Stimulated activated CD4-positive, alpha-beta T cell treated with anti-CD3 and anti-CD28 coated beads, TNF-alpha, amount 100 ng/mL, for 24 hours (primary cell): ENCODE results near the gene BCORL1.

Source experiments
- DNase-seq, 3 experiments: peaks; one replicate each; pipeline ENCODE4 v3.0.0-alpha.2; 2020; ENCODE audit warnings: low read depth in 3 of 3

BCORL1 gene

DNA sequence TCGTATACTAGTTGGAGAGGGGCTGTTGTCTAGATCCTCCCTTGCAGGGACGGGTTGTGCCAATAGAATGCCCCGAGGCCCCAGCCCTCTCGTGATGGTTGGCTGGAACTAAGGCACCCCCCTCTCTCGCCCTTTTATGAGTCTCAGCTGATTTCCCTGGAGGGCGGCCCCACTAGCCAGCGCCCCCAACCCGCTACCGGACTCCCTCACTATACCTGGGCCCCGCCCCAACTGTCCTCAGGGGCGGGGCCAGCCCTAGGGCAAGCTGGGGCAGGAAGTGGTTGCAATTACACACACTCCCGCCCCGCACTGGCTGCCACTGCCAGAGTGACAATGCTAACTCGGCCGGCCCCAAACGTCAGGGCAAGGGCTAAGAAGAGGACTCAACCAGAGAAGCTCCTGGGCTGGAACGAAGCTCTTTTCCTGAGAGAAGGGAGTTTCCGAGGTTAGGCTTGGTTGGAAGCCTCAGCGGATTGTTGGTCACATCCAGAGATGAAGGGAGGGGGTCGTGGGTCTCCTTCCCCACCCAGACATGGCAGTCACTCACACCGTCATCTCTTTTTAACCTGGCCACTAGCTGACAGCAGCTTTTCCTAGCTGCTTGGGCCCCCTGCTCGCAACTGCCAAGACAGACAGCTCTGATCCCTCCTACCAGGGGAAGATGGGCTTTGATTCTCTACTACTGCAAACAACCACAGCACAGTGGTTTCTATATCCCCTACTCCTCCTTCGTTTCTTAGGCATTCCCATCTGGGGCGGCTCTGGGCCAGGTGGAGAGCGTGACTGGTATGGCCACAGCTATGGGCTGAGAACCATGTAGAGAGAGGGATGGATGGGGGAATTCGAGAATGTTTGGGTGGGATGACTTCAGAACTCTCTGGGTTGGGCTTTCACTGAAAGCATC, 21.0 kb upstream of the BCORL1 start:
- DNase-seq: peak; percentile 33 to 67 (median 36)

DNA sequence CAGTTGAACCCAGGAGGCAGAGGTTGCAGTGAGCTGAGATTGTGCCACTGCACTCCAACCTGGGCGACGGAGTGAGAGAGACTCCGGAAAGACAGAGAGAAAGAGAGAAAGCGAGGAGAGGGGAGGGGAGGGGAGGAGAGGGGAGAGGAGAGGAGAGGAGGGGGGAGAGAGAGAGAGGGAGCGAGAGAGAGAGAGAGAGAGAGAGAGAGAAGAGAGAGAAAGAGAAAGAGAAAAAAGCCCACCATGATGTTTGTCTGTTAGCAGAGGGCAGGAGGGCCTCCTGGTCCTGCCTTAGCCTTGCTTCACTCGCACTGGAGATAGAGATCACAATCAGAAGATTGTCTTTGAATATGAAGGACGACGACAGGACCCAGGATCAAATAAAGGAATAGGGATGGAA, 18.7 kb upstream of the BCORL1 start:
- DNase-seq: no peak

DNA sequence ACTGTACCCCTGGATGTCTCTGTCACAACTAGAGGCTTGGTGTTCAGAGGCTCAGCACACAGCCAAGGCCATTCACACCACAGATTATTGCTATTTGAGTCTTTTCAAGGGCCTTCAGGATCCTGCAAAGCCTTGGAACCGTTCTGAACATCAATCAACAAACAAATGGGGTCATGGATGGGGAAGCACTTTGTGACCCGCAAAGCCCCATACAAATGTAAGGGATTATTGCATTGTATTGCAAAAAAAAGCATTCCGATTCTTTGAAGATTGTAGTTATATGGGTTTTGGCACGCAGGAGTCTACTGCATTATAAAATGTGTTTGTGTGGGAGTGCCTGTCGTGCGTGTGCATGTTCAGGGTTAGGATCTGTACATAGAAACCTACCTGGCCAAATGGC, 17.3 kb upstream of the BCORL1 start:
- no peak for DNase-seq

DNA sequence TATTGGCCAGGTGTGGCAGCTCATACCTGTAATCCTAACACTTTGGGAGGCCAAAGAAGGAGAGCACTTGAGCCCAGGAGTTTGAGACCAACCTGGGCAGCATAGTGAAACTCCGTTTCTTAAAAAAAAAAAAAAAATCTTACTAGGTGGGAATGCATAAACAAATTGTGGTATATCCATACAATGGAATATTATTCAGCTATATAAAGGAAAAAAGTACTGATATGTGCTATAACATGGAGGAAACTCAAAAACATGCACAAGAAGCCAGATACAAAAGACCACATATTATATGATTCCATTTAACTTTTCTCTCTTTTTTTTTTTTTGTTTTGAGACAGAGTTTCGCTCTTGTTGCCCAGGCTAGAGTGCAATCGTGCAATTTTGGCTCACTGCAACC, 13.5 kb upstream of the BCORL1 start:
- no peak for DNase-seq

DNA sequence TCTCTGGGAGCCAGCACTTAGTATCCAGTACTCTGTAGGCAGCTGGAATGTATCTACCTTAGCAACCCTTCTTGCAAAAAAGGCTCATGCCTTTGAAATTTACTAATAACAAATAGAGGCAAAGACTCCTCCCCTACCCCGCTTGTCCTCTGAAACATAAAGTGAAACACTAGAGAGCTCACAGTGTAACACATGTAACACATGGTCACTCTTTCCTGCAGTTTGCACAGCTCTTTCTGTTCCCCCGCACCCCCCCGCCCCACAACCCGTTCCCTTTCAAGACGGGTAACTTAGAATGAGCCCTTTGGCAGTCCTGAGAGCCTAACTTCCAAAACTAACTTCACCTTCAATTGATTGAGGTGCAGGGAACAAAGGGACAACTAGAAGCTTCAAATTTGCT, 6.0 kb upstream of the BCORL1 start:
- no peak for DNase-seq

DNA sequence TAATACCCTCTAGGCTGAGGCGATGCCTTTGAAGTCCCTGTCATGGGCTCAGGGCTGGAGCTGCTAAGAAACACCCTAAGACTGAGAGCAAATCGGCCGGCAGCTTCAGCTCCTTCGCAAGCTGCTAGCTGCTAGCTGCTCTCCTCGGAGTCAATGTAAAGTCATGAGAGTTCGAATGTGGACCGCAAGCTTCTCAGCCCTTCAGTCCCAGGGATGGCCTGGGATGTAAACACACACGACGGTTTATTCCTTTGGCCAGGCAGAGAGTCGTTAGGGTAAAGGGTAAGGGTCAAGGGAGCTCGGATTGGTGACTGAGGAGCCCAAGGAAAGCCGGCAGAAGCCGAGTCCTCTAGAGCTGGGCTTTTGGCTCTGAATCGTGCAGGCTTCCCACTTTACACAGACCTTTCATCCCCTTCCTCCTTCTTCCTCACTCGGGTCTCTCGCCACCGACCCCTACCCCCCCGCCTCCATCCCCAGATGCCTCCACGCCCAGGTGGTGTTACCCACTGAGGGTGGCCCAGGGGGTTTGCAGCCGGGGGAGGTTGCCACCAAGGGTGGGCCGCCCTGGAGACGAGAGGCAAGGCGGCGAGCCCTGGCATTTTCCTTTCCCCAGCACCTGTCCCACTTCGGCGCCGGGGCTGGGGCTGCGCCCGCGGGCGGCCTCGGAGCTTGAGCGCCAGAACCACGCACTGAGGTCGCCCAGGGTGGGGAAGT, 3.1 kb upstream of the BCORL1 start:
- DNase-seq: no peak

DNA sequence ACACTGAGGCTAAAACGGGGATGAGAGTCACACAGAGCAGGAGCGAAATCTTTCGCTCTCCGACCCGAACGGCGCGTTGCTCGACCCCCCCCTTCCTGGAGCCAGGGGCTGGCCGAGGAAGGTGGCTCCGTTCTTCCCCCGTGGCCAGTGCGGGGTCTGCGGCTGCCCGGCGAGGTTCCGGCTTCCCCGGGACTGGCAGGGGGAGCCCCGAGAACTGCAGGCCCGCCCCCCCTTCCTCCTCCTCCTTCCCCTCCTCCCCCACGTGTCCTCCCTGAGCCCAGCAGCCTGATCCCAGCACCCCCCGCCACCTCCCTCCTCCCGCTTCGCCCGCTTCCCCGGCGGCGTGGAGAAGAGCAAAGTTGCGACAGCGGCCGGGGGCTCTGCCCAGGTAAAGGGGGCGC, 2.4 kb upstream of the BCORL1 start:
- no peak for DNase-seq

DNA sequence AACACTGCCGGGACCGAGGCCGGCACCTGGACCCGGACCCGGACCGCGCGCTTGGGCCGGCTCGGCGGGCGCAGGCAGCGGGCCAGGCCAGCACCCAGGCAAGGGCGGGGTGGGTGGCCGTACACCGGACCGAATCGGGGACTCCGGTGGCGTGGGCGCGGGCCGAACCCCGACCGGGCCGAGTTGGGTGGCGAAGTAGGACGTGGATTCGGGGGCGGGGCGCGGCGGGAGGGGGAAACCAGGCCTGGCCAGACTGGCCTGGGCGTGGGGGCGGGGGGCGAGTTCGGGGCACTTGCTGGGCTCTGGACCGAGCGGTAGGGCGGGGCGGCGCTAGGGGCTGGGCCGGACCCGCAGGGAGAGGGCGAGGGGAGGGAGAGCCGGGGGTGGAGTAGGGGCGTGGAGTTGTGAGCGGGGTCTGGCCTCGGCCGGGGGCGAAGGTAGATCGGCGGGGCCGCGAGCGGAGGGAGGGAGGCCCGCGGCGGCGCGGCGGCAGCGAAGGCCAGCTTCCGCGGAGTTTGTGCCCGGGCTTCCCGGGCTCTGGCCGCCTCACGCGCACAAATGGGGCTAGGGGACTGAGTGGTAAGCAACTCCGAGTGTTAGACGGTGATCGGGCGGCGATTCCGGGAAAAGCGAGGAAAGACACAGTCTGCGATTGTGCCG, 1.8 kb upstream of the BCORL1 start:
- no peak for DNase-seq

DNA sequence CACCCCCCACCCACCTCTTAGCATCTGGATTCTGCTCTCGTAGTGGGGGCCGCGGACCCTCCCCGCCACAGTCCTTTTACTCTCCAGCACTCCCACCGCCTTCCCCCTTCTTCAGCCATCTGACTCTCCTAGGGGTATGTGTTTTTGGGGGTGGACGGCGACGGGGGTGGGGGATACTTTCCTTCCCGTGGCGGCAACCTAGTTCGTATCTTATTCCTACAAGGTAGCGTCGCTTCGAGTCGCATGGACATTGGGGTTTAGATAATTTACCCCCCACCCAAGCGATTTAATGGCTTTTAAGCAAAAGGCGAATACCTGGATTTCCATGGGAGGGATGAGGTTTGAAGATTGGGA, 1.3 kb upstream of the BCORL1 start:
- no peak for DNase-seq

DNA sequence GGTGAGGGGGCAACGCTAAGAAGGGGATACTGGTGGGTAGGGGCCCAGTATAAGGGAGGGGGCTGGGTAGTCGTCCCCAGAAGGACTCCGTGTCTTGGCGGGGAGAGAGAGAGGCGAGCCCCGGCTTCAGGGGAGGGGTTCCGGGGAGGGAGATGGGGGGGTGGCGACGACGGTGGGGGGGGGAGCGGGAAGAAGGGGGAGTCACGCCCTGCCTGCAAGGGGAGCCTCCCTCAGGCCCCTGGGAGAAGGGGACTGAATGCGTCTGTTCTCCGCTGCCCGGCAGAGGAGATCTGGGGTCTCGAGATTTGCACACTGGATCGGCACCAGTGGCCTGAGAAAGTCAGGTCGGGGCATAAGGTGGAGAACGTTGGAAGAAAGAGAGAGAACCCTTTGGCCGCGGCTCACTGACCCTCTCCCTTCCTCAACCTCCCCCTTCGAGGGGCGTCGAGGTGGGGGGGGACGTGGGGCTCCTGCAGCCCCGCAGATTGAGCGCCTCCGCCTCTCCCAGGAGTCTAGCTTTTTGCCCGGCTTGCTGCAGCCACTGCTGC, 609 bp upstream of the BCORL1 start:
- no peak for DNase-seq

DNA sequence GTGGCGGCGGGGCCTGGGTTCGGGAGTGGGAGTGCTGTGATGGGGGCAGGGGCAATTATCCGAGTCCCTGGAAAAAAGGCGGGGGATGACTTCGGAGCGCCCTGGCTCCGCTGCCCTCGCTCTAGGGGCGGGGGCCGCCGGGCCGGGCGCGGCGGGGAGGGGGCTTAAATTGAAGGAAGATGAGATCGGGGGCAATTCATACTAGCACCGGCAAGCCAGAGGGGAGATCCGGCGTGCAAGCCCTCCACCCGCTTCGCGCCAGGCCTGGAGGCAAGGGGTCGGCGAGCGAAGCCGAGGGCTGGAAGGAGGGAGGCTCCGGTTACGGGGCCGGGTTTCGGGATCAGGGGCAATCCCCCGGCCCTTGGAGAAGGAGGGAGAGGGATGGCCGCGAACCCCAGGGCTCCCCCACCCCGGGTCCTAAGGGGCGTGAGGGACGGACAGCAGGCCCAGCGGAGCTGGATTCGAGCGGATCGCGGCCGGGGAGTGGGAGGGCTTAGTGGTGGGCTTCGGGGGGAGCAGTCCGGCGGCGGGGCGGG, 1.2 kb downstream of the BCORL1 start:
- no peak for DNase-seq

DNA sequence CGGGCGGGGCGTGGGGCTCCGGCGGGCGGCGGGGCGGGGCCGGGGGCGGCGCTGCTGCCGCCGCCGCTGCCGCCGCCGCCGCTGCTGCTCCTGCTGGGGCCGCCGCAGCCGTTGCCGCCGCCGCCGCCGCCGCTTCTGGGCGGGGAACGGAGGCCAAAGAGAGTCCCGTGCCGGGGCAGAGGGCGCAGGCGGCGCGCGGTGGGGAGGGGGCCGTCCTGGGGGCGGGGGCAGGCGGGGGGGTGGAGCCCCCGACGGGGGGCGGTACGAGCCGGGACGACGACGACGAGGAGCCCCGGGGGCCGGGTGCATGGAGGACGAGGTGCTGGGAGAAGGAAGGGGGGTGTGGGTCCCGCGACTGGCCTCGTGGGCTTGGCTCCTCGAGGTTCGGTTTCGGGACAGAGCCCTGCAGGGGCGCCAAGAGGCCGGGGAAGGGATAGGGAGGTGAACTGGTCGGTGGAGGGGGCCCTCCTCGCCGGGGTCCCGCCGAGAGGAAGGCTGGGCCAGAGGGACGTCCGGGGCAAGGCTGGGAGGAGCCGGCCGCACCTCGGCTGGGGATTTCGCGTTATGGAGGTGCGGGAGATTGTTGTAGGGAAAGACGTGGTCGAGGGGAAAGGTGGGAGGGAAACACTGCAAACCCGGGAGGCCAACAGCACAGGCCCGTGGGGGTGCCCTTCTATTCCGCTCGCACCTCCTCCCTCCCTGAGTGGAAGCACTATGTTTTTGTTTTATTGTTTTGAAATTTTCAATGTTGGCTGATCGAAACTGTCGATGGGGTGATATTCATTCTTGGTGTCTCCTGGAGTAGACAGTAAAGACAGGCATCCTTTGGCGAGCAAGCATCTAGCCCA, 1.9 kb downstream of the BCORL1 start:
- no peak for DNase-seq

DNA sequence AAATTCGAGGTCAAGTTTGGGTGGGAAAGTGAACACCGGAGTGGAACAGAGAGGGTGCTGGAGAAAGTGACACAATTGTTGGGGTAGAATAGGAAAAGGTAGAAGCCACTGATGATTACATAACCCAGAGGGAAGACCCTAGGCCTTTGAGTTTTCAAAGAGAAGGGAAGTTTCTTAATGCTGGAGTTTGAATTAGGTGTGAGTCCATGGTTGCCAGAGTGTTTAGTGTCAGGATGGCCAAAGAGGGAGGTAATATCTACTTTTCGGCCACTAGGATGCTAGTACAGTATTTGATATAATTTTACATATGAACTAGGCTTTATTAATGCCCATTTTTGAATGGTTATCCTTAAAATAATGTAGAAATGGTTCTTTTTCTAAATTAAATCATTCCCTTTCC, 5.4 kb downstream of the BCORL1 start:
- no peak for DNase-seq

DNA sequence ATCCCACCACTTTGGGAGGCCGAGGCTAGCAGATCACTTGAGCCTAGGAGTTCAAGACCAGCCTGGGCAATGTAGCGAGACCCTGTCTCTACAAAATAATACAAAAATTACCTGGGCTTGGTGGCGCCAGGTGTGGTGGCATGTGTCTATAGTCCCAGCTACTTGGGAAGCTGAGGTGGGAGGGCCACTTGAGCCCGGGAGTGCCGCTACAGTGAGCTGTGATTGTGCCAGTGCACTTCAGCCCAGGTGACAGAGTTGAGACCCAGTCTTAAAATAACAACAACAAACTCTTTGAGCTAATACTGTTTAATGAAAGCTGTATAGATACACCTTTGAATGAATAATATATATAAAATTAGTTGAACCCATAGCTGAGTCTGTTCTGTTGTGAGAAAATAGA, 9.7 kb downstream of the BCORL1 start:
- DNase-seq: no peak

DNA sequence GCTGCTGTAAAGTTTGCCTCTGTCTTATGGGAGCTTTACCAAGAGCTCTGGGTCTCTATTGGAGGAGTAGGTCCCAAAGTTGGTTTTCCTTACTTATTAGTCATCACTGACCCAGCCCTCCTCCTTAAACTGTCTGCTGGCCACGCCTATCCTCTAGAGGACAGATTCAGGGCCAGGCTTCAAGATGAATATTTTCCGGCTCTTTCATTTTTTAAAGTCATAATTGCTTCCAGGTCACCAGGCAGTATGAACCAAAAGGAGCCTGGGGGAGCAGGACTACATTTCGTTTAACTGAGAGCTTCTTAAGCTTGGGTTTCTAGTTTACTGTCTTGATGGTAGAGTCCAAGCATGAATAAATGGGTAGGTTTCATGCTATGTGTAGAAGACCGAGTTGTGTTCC, 13.7 kb downstream of the BCORL1 start:
- no peak for DNase-seq

DNA sequence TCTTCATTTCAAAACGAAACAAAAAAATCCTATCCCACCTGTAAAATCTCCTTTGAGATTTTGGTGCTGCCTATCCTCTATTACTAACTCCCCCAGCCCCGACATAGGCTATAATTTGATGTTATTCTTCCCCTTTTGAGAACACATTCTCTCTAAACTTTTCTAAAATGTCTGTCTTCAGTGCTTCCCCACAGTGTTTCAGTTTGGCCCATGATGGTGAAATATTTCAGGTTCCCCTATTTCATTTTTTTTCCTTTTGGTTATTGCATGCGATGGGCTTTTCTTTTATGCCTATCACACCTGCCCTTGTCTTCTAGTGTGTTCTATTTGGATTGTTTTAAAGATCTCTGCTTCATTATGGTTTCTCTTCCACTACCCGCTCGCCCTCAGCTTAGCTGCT, 14.7 kb downstream of the BCORL1 start:
- DNase-seq: no peak

DNA sequence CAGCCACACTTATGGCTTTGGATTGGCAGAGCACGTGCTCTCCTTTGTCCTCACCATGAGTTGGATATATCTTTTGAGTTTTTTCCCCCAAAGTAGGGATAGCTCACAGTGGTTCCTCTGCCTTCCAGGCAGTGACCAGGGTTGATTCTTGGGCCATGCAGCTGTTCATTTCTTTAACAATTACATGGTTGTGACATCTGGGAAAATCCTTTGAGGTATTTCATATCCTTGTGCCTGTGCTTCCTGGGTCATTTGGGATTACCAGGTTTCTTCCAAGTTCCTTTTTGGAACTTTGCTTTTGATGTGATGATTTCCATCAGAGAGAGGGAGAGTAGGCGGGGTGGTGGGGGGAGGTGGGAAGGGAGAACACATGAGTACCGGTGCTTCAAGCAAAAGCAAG, 15.6 kb downstream of the BCORL1 start:
- DNase-seq: no peak

DNA sequence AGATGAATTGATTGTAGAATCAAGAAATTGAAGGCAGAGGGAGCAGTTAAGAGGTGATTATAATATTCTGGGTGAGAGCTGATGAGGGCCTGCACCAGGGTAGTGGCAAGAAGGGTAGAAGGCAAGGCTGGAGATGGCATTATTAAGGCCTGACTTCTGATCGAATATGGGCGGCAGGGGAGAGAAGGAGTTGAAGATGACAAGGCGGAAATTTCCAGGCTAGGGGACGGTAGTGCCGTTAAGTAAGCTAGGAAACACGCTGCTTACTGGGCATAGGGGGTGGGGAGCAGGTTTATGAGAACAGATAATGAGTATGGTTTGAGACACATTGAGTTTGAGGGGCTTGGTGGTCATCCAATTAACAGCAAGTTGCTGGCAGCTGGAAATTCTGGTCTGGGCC, 19.5 kb downstream of the BCORL1 start:
- no peak for DNase-seq

DNA sequence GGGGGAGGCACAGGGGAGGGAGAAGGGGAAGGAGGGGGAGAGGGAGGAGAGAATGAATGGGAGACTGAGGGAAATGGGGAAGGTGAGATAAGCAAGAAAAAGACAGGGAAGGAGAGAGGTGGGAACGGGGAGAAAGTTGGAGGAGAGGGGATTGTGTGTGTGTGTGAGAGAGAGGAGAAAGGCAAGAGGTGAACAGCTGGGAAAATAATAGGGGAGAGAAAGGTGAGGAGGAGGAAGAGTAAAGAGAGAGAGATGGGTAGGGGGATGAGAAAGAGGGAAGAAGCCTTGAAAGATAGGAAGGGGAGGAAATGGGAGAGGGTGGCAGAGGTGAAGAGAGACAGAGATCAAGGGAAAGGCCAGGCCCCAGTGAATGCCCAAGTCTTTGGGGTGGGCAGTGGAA, 20.1 kb downstream of the BCORL1 start:
- no peak for DNase-seq

DNA sequence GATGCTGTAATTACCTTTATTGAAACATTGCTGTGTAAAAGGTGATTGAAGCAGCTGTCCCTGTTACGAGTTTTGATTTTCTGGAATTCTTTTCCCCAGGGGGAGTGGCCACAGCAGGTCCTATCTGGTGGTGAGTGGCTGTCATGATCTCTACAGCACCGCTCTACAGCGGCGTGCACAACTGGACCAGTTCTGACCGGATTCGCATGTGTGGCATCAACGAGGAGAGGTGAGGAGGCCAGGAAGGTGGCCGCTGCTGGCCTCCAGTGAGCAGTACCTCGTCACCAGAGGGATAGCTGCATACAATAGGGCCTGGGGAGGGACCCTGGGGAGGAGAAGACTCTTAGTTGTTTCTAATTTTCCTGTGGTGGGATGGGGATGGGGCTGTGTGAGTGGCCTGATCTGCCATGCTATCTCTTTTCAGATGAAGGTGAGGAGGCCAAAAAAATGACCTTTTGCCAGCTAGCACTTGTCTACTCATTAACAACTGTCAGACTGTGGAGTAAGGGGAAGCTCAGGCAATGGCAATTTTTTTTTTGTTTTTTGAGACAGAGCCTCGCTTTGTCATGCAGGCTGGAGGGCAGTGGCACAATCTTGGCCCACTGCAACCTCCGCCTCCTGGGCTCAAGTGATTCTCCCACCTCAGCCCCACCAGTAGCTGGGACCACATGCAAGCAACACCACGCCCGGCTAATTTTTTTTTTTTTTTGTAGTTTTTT, 22.8 kb downstream of the BCORL1 start:
- no peak for DNase-seq
